Activated CD4-positive, alpha-beta T cell treated with anti-CD3 and anti-CD28 coated beads, Interleukin-2, amount 50 U/mL, for 1 hour (primary cell): ENCODE measurements around the gene SPRR4.

ENCODE experiments used
- DNase-seq: peaks from one replicate; pipeline ENCODE4 v3.0.0-alpha.2; 2020

The SPRR4 gene

GRCh38 chr1:152970495-152970894, at the start of gene SPRR4:
SPRR4 (plus strand) TSS chr1:152970648; CDS start chr1:152971891, 1,243 bp downstream.
- DNase-seq = no peak

- DNase-seq = no peak
Measured at GRCh38 chr1:152924191-152924590, 46.3 kb upstream of the SPRR4 start.

- DNase-seq = no peak
Measured at GRCh38 chr1:152926091-152926490, 44.4 kb upstream of the SPRR4 start.

- no peak for DNase-seq
Measured at GRCh38 chr1:152928671-152929070, 41.8 kb upstream of the SPRR4 start.

GRCh38 chr1:152932170-152932811, 38.2 kb upstream of the SPRR4 start:
- no peak for DNase-seq

- DNase-seq = no peak
Measured at GRCh38 chr1:152933196-152933595, 37.3 kb upstream of the SPRR4 start.

- DNase-seq = no peak
Measured at GRCh38 chr1:152940614-152941013, 29.8 kb upstream of the SPRR4 start.

GRCh38 chr1:152941037-152941711, 29.3 kb upstream of the SPRR4 start:
- no peak for DNase-seq

GRCh38 chr1:152942161-152942560, 28.3 kb upstream of the SPRR4 start:
- no peak for DNase-seq

- DNase-seq = no peak
Measured at GRCh38 chr1:152946248-152946647, 24.2 kb upstream of the SPRR4 start.

- no peak for DNase-seq
Measured at GRCh38 chr1:152946651-152947256, 23.7 kb upstream of the SPRR4 start, which contains the start of gene SPRR5. SPRR5 (plus strand) TSS chr1:152947206; CDS start chr1:152948555, 1,349 bp downstream.

- DNase-seq = no peak
Measured at GRCh38 chr1:152951711-152952110, 18.7 kb upstream of the SPRR4 start.

- DNase-seq = no peak
Measured at GRCh38 chr1:152953761-152954160, 16.7 kb upstream of the SPRR4 start.

GRCh38 chr1:152954436-152954835, 16.0 kb upstream of the SPRR4 start:
- DNase-seq = no peak

- no peak for DNase-seq
Measured at GRCh38 chr1:152957561-152957960, 12.9 kb upstream of the SPRR4 start.

- DNase-seq = no peak
Measured at GRCh38 chr1:152959273-152959672, 11.2 kb upstream of the SPRR4 start.

- no peak for DNase-seq
Measured at GRCh38 chr1:152959801-152960451, 10.5 kb upstream of the SPRR4 start.

- DNase-seq = no peak
Measured at GRCh38 chr1:152960452-152961044, 9.9 kb upstream of the SPRR4 start.

- no peak for DNase-seq
Measured at GRCh38 chr1:152961226-152961891, 9.1 kb upstream of the SPRR4 start.

- no peak for DNase-seq
Measured at GRCh38 chr1:152962876-152963415, 7.5 kb upstream of the SPRR4 start.

GRCh38 chr1:152964536-152964935, 5.9 kb upstream of the SPRR4 start:
- DNase-seq = no peak

GRCh38 chr1:152965853-152966252, 4.6 kb upstream of the SPRR4 start:
- no peak for DNase-seq
